ENCODE results near the gene DGCR2. TPM values are rescaled to one million over a fixed set of nuclear protein-coding genes. Genes with fewer than 3 reads are reported as not detected.

Gene DGCR2
- total and polyA plus RNA-seq, 2 of the 4 experiments (the other 2 are of a cell fraction), result 17.2 to 35.4 TPM

DNA sequence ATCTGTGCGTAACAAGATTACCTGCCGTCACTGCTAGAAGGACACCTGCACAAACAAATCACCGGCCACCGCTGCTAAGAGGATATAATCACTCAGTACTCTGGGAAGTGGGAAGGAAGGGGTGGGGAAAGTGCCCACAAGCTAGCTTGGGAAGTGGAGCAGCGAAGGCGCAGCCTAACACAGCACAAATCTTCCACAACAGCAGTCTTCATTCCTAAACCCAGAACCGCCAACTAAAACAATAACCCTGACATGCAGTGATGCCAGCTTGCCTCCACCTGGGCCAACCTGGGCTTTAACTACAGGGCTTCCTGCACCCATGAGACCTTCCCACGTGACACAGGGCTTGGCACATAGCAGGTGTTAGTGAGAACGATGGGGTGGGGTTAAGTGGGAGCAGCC lies 5.1 kb downstream of the DGCR2 start:
- H3K9me1 ChIP-seq (ENCODE audit: insufficient read depth, low read length), result peaks cover 46% of the 10 kb centered on the region
- no peak overlapping the region for H2BK120ac ChIP-seq (ENCODE audit: low read depth, low read length)
- H2AK9ac ChIP-seq (replicated peaks; ENCODE audit: low read depth, low read length, poor library complexity), result no peak overlapping the region
- ATAC-seq (ENCODE audit: low read depth) (no peak), DNase-seq (no peak)
- H3K79me1 ChIP-seq (ENCODE audit: low read depth in 1 of 2, low read length in 2 of 2), result peaks cover 36 to 82% of the 10 kb centered on the region in 2 experiments
- H2BK20ac ChIP-seq (ENCODE audit: low read depth, low read length), result no peak overlapping the region
- intact Hi-C loops (cut with micrococcal nuclease), result no loop called here
- H3K4me1 ChIP-seq (ENCODE audit: control insufficient read depth, insufficient read depth, low read length), result peaks cover 12% of the 10 kb centered on the region
- dilution Hi-C loops (cut with HindIII; ENCODE audit: low sequenced_read_pairs, unreplicated experiment), result no loop called here
- TF ChIP-seq MXI1 (IDR thresholded peaks at IDR 0.05; ENCODE audit: borderline replicate concordance, low read depth, low read length), result no peak
- TF ChIP-seq MAFK (IDR thresholded peaks at IDR 0.05; ENCODE audit: low read depth, low read length), result no peak
- H3K14ac ChIP-seq (replicated peaks; ENCODE audit: low read depth, low read length), result no peak overlapping the region
- POLR2A ChIA-PET (ENCODE audit: unreplicated experiment), result no interaction called here
- H2BK5ac ChIP-seq (ENCODE audit: low read depth, low read length, poor library complexity, severe bottlenecking), result no peak overlapping the region
- H3K9me3 ChIP-seq (ENCODE audit: control insufficient read depth, insufficient read depth, low read length), result no peaks in the 10 kb centered on the region
- no peak overlapping the region for H3K9ac ChIP-seq (ENCODE audit: low read depth, low read length)
- no peak overlapping the region for H4K8ac ChIP-seq (ENCODE audit: low read depth in 2 of 2, low read length in 2 of 2)
- H3K4ac ChIP-seq (ENCODE audit: low read depth, low read length), result no peak overlapping the region
- H2AFZ ChIP-seq (replicated peaks; ENCODE audit: low read length, poor library complexity), result no peak overlapping the region
- in situ Hi-C loops (cut with MboI; ENCODE audit: low sequenced_read_pairs), result no loop called here
- H3K18ac ChIP-seq (ENCODE audit: low read depth, low read length), result no peak overlapping the region
- peaks cover 86% of the 10 kb centered on the region for H4K20me1 ChIP-seq (ENCODE audit: insufficient read depth, low read length)
- no peak overlapping the region for H4K5ac ChIP-seq (ENCODE audit: low read depth, low read length)
- no peak overlapping the region for H2AK5ac ChIP-seq (ENCODE audit: low read depth, low read length)
- H3K27ac ChIP-seq (ENCODE audit: insufficient read depth, low read length), result no peak overlapping the region
- no peak overlapping the region for H3K23ac ChIP-seq (ENCODE audit: low read depth, low read length)
- H2BK15ac ChIP-seq (ENCODE audit: low read depth, low read length), result no peak overlapping the region
- WGBS, 2 experiments (ENCODE audit: extremely low coverage in 2 of 2, insufficient read length in 1 of 2), result 100% methylated on average over 1 of the region's 9 CpGs; no CpG with 5 or more reads in 1 of the 2 experiments
- BruUV-seq (replicated peaks), result no TSS peak
- no peak overlapping the region for H3K4me3 ChIP-seq (ENCODE audit: insufficient read depth, low read depth, low read length)
- no peak overlapping the region for H3K4me2 ChIP-seq (ENCODE audit: low read depth, low read length)
- H3K27me3 ChIP-seq (ENCODE audit: control insufficient read depth, insufficient read depth, low read length), result no peaks in the 10 kb centered on the region
- H4K91ac ChIP-seq (ENCODE audit: insufficient read depth, low read depth, low read length), result no peak overlapping the region
- H3K36me3 ChIP-seq (ENCODE audit: control insufficient read depth, insufficient read depth, low read length), result peaks cover 6% of the 10 kb centered on the region; the same call in 1 of the 2 replicates
- no peak overlapping the region for H3K56ac ChIP-seq (ENCODE audit: extremely low read depth, insufficient read depth, low read length)
- CTCF ChIA-PET, result no interaction called here

Measured in IMR-90 (cell line).